GM15510 (cell line): Measurements from ENCODE around the gene RALGAPB.

ENCODE experiments used
- POLR2A ChIP-seq: IDR thresholded peaks from 3 replicates; pipeline ENCODE4 v1.6.1; 2011; ENCODE audit warnings: borderline replicate concordance; ENCODE audit not compliant: insufficient read length; ENCODE audit errors: extremely low read depth

RALGAPB gene

DNA sequence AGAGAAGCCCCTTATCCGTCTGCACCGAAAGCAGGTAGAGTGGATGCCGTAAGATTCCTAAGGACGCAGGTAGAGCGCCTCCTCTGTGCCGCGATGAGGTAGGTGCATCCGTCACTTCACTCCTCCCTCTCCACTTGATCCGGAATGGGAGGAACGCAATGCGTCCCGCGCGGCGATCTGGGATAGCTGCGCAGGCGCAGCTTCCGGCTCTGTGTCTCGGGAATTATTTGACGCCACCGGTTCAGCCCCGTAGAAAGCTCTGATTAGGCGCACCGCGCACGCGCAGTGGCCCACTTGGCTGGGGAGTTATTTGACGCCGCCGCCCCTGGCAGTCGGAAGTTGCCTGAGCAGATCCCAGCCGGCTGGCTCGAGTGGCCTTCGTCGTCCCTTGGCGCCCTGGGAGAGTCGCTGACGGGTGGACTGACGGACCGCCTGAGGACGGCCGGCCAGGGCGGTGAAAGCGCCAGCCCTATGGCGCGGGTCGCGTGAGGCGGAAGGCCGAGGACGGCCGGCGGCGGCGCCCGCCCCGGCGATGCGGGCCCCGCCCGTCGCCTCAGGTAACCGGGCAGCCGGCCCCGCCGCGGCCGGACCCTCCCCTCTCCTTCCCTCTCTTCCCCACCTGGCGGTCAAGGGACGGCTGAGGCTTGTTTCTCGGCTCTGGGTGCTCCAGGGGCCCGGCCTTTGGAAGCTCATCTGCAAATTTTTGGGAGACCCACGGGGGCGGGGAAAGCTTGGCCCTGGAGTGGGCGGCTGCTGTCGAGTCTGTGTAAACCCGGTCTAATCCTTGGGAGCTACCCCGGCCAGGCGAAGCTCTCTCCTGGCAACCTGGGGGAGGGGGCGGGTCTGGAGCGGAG is at the start of gene RALGAPB:
TSS of gene RALGAPB (plus strand) at position 331 of the 854 bp plus-strand sequence. CDS start 15,590 bp downstream, outside the sequence.
- peak; percentile 82 for TF ChIP-seq POLR2A

DNA sequence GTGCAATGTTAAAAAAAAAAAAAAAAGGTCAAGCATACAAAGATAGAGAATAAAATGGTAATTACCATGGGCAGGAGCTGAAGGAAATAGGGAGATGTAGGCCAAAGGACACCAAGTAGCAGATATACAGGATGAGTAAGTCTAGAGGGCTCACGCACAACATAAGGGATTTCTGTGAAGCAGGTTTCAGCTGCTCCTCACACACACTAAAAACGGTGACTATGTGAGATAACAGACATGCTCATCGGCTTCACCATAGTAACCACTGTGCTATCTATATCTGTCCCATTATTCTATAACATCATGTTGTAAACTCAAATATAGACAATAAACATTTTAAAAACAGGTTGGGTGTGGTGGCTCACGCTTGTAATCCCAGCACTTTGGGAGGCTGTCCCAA is 49.1 kb upstream of the RALGAPB start:
- no peak for TF ChIP-seq POLR2A

DNA sequence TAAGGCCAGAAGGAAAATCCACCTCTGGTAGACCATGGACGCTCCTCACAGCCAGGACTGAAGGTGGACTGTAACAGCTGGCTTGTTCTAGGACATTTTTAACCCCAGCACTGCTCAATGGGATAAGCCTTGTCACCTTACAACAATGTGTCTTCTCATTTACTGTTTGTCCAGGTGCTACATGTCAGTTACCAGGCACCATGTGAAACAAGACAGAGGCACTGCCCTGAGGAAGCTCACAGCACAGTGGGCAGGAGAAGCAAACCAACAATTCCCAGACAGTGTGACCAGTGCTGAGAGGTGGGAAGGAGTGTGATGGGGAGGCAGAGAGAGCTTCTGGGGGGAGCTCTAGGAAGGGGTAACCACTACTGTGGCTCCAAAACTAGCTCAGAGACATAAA is 48.2 kb upstream of the RALGAPB start:
- TF ChIP-seq POLR2A: no peak

DNA sequence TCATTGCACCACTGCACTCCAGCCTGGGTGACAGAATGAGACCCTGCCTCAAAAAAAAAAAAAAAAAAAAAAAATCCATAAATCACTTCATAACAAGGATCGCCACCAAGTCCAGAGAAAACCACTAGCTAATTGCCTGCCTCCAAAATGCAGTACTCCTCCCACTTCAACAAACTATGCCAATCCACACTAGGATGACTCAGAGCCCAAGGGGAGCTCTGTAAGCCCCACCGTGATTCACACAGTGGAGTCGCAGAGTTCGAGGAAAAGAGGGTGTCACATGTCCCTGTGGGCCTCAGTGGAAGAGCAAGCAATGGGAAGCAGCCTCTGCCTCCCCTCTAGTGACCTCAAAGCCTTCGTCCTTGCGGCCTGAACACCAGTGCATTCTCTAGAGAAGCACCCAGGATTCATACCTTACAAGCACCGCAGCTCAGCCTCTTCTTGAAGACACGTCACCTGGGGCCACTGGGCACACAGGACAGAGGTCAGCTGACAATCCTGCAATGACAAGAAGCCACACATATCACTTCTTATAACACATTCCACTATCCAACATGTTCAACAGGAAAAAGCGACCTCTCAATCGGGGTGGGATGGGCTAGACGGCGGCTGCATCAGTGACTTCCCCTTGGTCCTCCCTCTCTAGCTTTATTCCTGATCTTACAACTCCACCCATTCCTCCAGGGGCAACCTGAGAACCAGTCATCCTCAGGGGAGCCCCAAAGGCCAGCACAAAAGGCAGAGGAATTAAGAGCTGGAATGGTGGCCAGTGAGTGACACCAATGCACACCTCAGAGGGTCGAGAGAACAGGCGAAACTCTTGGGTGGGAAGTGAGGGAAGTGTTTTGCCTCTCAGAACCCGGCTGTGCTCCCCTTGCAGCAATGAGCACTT is 46.4 kb upstream of the RALGAPB start:
- no peak for TF ChIP-seq POLR2A

DNA sequence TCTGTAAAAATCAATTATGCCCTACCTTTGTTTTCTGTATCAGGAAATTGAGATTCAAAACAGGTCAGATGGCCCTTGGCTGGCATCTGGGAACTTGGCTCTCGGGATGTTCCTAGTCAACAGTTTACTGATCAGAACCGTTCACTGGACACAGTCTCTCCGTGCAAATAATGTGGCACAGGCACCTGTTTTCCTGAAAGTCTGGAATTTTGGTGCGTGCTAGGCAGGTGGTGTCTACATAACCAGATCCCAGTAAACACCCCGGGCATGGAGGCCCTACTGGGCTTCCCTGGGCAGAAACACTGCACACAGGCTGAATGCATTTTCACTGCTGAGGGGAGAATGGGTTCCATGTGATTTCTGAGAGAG is 45.0 kb upstream of the RALGAPB start:
- TF ChIP-seq POLR2A: no peak

DNA sequence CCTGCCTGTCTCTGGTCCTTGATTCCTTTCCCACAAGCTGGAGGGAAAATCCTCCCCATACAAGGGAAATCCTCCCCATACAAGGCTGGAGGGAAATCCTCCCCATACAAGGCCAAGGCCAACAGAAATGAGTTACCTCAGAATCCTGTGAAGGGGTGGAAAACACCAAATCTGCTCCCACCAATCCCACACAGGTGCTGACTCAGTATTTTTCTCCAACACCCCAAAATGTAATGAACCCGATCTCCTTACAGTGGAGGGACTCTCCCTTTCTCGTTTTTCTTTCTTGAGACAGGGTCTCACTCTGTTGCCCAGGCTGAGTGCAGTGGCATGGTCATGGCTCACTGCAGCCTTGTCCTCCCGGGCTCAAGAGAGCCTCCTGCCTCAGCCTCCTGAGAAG is 43.8 kb upstream of the RALGAPB start:
- no peak for TF ChIP-seq POLR2A

DNA sequence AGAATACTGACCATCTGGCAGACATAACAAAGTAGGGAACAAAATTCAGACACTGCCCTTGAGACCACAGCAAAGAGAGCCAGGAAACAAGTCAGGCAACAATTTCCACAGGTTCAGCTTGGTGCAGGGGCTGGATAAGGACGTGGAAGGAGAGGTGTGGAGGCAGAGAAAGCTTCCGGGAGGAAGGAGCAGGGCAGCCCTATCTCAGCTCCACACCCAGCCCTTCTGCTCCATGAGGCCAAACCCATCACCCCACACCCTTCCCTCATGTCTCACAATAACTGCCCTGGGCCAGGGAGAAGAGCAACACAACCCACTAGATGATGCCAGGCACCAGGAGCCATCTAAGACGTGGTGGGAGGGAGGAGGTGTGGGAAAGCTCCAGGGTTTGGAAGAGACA is 43.3 kb upstream of the RALGAPB start:
- TF ChIP-seq POLR2A: no peak

DNA sequence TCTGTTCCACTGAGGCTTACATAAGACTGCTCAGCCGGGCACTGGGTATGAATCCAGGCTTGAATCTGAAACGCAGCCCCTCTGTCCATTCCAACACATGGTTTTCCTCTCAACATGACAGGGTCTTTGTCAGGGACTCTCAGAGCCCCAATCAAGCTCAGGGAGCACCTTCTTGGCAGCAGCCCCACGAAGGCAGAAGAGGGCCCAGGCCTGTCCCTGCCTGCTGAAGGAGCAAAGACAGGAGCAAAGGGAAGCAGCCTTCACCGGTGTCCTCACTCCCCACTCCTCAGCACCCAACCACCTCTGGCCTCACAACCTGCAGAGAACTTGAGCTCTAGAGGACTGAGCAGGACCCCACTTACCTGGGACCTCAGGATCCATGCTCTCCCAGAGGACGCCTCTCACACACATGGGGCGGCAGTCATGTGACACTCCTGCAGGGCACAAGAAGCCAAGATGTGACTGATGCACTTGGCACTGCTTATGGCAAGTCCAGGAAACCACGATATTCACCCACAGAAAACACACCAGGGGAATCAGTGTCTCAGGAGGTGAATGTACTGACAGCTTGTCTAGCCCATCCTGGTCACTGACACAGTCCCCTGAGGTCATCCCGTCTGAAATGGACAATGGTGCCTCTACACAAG is 41.8 kb upstream of the RALGAPB start:
- TF ChIP-seq POLR2A: no peak

DNA sequence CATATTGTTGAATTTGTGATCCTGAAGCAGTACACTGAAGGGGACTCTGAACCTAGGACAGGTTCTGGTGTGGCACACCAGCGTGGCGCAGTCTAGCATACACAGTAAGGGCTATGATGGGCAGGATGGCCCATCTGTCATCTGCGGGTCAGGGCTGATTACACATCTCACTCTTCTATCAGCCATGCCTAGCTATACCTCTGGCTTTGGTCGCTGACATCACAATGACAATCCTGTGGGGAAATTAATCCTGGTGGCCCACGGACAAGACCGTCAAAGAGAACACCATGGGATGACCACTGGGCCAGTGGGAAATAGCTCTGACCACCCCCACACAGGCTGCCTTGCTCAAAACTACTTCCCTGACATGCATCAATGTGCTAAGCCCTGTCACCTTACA is 40.4 kb upstream of the RALGAPB start:
- TF ChIP-seq POLR2A: no peak

DNA sequence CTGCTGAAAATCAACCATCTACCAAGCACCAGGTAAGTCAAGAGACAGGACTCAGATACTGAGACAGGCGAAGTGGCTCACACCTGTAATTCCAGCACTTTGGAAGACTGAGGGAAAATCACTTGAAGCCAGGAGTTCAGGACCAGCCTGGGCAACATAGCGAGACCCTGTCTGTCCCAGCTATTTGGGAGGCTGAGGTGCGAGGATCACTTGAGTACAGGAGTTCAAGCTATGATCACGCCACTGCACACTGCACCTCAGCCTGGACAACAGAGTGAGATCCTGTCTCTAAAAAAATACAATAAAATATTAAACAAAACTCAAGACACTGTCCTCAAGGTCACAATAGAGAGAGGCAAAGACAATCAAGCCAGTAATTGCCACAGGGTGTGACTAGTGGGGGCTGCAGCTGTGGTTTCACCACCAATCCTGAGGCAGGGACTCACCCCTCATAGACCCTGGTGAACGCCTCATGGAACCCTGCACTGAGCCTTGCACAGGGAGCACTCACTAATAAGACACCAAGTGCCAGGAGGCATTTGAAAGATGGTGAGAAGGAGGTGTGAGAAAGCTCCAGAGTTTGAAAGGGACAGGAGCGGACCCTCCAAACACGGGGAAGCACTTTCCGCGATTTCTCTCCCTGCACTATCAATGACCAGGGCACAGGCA is 39.2 kb upstream of the RALGAPB start:
- no peak for TF ChIP-seq POLR2A

DNA sequence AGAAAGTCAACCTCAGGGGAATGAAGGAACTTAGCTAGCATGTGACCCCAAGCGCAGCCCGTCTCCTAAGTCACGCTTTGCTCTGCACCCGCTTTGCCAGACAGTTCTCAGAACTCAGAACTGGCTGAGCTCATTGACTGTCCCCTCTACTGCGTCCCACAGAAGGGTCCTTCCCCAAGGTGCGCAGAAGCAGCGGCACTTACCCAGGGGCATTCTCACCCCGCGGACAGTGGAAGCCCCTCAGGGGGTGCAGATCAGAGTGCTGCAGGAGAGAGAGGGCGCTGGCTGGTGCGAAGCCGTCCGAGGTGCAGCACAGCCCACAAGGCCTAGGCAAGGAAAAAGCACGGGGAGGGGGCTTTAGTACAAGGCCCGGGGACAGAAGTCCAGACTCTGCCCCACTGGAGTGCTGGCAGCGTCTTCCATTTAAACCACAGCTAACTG is 38.3 kb upstream of the RALGAPB start:
- TF ChIP-seq POLR2A: no peak

DNA sequence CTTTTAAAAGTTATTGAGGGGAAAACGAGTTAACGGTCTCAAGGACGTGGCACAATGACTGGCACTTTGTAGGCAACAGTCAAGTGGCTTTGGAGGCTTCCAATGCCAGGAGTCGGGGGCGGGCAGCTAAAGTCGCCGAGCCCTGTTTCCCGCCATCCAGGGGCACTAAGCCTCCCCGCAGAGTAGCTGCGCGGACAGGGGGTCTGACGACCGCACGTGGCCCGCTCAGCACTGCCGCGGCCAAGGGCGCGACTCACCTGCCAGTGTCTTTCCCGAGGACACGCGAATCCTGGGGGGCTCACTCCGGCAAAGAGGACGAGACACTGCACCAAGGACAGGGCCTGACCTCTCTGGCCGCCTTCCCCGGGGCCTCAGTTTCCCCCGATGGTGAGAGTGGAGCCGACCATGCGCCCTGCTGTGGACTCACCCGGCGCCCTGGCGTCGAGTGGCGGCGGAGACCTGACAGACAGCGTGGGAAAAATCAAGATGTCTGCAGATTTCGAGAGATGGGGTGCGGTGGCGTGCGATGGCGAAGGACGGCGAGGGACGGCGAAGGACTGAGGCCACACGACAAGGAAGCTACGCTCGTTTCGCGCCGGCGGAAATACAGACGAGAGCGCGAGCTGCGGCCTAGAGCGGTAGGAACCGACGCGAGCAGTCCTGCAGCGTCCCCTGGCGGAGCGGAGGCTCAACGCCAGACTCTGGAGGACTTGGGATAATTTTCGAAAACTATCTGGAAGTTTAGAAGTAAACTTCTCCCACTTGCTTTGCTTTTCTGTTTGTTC is 37.7 kb upstream of the RALGAPB start, which contains the start of gene SNHG17:
TSS of gene SNHG17 (minus strand) at position 559 of the 785 bp plus-strand sequence.
- peak; percentile 98 for TF ChIP-seq POLR2A

DNA sequence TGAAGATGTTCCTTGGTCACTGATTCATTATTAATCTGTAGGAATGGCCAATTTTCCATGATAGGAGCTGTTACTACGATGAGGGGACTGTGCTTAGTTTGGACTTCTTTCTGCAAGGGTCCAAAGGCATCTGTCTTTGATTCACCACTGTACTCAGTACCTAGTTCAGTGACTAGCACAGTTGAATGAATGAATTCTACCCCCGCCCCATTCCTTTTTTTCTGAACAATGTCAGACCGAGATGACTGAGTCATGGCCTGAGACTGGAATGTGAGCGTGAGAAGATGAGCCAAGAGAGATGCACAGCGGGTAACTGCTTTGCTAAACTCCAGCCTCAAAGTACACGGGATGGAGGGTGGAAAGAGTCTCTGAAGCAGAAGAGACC is 37.1 kb upstream of the RALGAPB start:
- TF ChIP-seq POLR2A: no peak

DNA sequence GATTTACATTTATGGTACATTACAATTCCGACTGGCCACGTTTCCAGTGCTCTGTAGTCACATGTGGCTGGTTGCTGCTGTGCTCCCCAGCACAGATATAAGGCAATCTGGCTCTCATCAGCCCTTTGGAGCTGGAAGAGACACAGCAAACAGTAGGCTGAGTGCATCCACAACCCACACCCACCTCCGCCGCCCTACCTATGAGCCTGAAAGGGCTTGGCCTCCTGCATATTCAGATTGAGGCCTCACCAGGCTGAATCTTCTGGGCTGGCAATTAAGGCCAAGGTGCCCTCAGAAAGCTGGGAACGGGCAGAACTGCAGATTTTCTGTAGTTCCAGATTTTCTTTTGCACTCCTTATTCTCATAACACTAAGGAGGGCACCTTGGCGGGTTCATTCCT is 34.8 kb upstream of the RALGAPB start:
- TF ChIP-seq POLR2A: no peak
